Measurements from ENCODE around the gene SPPL2A. TPM values are rescaled to one million over a fixed set of nuclear protein-coding genes. Genes with fewer than 3 reads are reported as not detected.
"Not testable (repeated sequence)": the region's sequence is repeated elsewhere in the genome, so short reads cannot be mapped to it uniquely, and the experiment has no call there.

SPPL2A gene, protein sequence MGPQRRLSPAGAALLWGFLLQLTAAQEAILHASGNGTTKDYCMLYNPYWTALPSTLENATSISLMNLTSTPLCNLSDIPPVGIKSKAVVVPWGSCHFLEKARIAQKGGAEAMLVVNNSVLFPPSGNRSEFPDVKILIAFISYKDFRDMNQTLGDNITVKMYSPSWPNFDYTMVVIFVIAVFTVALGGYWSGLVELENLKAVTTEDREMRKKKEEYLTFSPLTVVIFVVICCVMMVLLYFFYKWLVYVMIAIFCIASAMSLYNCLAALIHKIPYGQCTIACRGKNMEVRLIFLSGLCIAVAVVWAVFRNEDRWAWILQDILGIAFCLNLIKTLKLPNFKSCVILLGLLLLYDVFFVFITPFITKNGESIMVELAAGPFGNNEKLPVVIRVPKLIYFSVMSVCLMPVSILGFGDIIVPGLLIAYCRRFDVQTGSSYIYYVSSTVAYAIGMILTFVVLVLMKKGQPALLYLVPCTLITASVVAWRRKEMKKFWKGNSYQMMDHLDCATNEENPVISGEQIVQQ
- 100 to 1,000 TPM in 2 of 3 donors, 10 to 100 TPM in 1; 84.6 to 162 (median 135) TPM for total RNA-seq

DNA sequence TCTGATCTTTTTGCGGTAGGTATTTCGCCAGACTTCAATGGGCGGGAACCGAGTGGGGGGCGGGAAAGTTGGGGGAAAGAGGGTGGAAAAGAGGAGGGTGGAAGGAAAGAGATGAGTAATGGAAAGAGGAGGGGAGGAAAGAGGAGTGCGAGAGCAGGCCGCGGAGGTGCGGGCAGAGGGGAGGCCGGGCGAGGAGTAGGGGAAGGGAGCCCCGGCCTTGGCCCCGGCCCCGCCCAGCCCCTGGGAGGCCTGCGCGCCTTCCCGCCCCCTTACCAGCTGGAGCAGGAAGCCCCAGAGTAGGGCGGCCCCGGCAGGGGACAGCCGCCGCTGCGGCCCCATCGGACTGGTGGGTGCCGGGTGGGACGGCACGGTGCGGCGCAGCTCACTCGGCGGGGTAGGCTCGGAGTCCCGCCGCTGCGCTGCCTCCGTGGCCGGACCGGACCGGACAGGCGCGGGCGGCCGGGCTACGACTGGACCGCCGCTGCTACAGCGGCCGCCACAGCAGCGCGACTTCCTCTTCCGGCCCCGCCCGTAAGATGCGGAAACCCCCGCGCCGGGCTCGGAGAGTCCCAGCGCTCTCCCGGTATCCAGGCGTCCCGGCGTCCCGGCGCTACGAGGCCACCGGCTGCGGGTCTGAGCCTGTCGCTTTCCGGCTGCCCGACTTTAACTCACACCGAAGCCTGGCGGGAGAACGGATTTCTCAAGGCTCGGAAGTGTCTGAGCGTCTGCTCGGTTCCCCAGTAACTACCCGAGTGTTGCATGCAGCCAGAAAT lies at the start of gene SPPL2A:
Gene SPPL2A, minus strand, starts transcription at position 512 of the 773 bp plus-strand sequence. Its CDS starts 173 bp downstream, at position 339.
- H3K36me3 ChIP-seq = no peaks in the 10 kb centered on the region
- peak; percentile 56 to 74 for DNase-seq (ENCODE audit: low spot score in 2 of 2)
- intact Hi-C loops (cut with DNase I; ENCODE audit: low total_unique reads) = no loop called here
- peak; percentile 73 for TF ChIP-seq POLR2A (IDR thresholded peaks at IDR 0.05)
- peak; percentile 53 to 73 (median 65) for TF ChIP-seq POLR2AphosphoS5 (IDR thresholded peaks at IDR 0.05)
- no peak for TF ChIP-seq CTCF (IDR thresholded peaks at IDR 0.05)
- no peaks in the 10 kb centered on the region for H3K9me3 ChIP-seq
- H3K27me3 ChIP-seq = no peaks in the 10 kb centered on the region
- H3K27ac ChIP-seq = peak within 1 kb of the TSS; percentile 96 to 100
- peak within 1 kb of the TSS; percentile 77 to 97 (median 90) for H3K4me3 ChIP-seq
- no peaks in the 10 kb centered on the region for H3K4me1 ChIP-seq

- Histone ChIP-seq H3K4me3 (no peak overlapping the region), H3K36me3 (no peaks in the 10 kb centered on the region), H3K27me3 (no peaks in the 10 kb centered on the region), H3K4me1 (no peaks in the 10 kb centered on the region), H3K27ac (no peak overlapping the region), H3K9me3 (no peaks in the 10 kb centered on the region)
- TF ChIP-seq POLR2A (IDR thresholded peaks at IDR 0.05) (no peak), POLR2AphosphoS5 (IDR thresholded peaks at IDR 0.05) (no peak), CTCF (IDR thresholded peaks at IDR 0.05) (no peak)
- intact Hi-C loops (cut with DNase I; ENCODE audit: low total_unique reads) = no loop called here
- no peak for DNase-seq (ENCODE audit: low spot score in 2 of 2)
These were observed 49.1 kb upstream of the SPPL2A start for GRCh38 chr15:50814634-50815033.

DNA sequence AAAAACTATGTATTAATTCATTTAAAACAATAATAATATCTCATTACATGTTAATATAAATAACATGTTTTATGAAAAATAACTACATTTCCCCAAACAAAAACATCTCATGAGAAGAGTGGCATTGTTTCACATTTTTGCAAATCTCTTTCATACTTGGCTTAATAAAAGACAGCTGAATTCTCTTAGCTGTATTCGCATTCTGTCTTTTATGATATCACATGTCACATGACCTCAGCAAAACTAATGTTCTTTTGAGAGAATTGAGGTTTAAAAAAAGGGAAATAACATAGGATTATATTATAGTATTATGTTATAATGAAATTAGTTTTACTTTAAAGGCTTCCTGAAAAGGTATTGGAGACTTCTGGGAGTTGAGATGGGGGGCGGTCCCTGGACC lies 48.4 kb upstream of the SPPL2A start:
- intact Hi-C loops (cut with DNase I; ENCODE audit: low total_unique reads) = no loop called here
- no peak overlapping the region for H3K27ac ChIP-seq
- DNase-seq (ENCODE audit: low spot score in 2 of 2) = no peak

DNA sequence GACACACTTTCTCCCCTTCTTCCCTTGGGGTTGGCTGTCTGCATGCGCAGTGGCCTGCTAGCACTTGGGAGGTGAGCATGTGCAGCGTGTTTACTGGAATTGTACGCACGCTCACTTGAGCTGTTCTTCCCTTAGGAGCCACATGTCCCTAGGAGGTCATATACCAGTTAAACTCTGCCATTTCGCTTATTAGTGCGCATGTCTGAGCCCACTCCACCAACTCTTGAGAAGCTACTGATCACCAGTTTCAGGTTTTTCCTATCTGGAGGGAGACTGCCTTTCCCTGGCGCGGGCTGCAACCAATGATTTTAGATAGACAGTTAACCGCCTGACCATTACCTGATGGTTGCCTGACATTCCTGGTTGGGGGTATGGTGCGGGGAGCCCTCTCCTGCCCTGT lies 47.6 kb upstream of the SPPL2A start:
- H3K36me3 ChIP-seq = no peaks in the 10 kb centered on the region
- intact Hi-C loops (cut with DNase I; ENCODE audit: low total_unique reads) = no loop called here
- H3K4me1 ChIP-seq = no peaks in the 10 kb centered on the region
- H3K9me3 ChIP-seq = no peaks in the 10 kb centered on the region
- H3K27me3 ChIP-seq = no peaks in the 10 kb centered on the region
- TF ChIP-seq POLR2AphosphoS5 (IDR thresholded peaks at IDR 0.05) (no peak), CTCF (IDR thresholded peaks at IDR 0.05) (no peak), POLR2A (IDR thresholded peaks at IDR 0.05) (no peak)
- DNase-seq (ENCODE audit: low spot score in 2 of 2) = no peak
- H3K27ac ChIP-seq = no peak overlapping the region
- no peak overlapping the region for H3K4me3 ChIP-seq

More for the DNA sequence above, 48.4 kb upstream of the SPPL2A start:
- Histone ChIP-seq H3K4me1 (no peaks in the 10 kb centered on the region), H3K4me3 (no peak overlapping the region), H3K9me3 (no peaks in the 10 kb centered on the region), H3K36me3 (no peaks in the 10 kb centered on the region), H3K27me3 (no peaks in the 10 kb centered on the region)
- TF ChIP-seq POLR2AphosphoS5 (IDR thresholded peaks at IDR 0.05) (no peak), CTCF (IDR thresholded peaks at IDR 0.05) (no peak), POLR2A (IDR thresholded peaks at IDR 0.05) (no peak)

DNA sequence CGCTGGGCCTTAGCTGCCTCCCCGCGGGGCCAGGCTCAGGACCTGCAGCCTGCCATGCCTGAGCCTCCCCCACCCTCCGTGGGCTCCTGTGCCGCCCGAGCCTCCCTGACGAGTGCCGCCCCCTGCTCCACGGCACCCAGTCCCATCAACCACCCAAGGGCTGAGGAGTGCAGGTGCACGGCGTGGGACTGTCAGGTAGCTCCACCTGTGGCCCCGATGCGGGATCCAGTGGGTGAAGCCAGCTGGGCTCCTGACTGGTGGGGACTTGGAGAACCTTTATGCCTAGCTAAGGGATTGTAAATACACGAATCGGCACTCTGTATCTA lies 46.6 kb upstream of the SPPL2A start:
- DNase-seq (ENCODE audit: low spot score in 2 of 2); intact Hi-C loops (cut with DNase I; ENCODE audit: low total_unique reads); H3K4me3 ChIP-seq; H3K4me1 ChIP-seq; H3K36me3 ChIP-seq; H3K27me3 ChIP-seq; H3K27ac ChIP-seq; H3K9me3 ChIP-seq: not testable (repeated sequence)

GRCh38 chr15:50811461-50812180 lies 46.1 kb upstream of the SPPL2A start:
- intact Hi-C loops (cut with DNase I; ENCODE audit: low total_unique reads); H3K36me3 ChIP-seq; H3K4me1 ChIP-seq; H3K4me3 ChIP-seq; H3K9me3 ChIP-seq; H3K27ac ChIP-seq; DNase-seq (ENCODE audit: low spot score in 2 of 2); H3K27me3 ChIP-seq: not testable (repeated sequence)
